Measurements from ENCODE around the gene TNFRSF14. TPM values are rescaled to one million over a fixed set of nuclear protein-coding genes. Genes with fewer than 3 reads are reported as not detected.

TNFRSF14 gene
- total RNA-seq, 1 donor from 2014 or later, result 11.1 TPM

DNA sequence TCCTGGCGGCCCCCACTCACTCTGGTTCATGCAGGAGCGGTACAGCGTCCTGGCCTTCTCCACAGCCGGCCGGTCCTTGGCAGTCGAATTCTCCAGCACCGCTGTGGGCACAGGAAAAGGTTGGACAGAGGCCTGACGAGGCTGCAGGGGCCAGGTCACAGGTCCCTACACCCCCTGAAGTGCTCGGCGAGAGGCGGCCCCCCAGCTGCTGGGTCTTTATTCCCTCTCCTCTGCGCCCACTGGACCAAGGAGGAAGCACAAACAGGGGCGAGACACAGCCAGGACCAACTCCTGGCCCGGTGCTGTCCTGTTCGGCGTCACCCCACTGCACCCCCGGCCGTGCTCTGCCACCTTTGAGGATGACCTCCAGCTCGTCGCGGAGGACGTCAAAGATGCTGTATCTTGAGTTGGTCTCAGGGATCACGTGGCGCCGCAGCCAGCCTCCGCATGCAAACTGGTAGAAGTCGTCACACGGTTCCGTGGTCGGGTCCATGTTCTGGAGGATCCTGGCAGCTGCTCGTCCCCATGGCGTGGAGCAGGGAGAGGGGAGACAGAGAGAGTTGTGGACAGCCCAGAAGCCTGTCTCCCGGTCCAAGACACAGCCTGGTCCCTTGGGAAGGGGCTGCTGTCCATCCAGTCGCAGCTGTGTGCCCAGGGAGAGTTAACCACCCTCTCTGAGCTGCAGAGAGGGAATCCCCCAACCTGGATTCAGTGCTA lies 53.3 kb downstream of the TNFRSF14 start:
- no peaks in the 10 kb centered on the region for H3K27me3 ChIP-seq (ENCODE audit: control insufficient read depth, insufficient read depth, low read length)
- no peak for FAIRE-seq
- TF ChIP-seq, protein P1, sequence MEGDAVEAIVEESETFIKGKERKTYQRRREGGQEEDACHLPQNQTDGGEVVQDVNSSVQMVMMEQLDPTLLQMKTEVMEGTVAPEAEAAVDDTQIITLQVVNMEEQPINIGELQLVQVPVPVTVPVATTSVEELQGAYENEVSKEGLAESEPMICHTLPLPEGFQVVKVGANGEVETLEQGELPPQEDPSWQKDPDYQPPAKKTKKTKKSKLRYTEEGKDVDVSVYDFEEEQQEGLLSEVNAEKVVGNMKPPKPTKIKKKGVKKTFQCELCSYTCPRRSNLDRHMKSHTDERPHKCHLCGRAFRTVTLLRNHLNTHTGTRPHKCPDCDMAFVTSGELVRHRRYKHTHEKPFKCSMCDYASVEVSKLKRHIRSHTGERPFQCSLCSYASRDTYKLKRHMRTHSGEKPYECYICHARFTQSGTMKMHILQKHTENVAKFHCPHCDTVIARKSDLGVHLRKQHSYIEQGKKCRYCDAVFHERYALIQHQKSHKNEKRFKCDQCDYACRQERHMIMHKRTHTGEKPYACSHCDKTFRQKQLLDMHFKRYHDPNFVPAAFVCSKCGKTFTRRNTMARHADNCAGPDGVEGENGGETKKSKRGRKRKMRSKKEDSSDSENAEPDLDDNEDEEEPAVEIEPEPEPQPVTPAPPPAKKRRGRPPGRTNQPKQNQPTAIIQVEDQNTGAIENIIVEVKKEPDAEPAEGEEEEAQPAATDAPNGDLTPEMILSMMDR (IDR thresholded peaks at IDR 0.05; ENCODE audit: insufficient read depth, low read length, severe bottlenecking), result no peak
- no peak for DNase-seq (ENCODE audit: low read depth)
- H3K4me3 ChIP-seq (ENCODE audit: low read depth, low read length), result no peak overlapping the region
- no peaks in the 10 kb centered on the region for H3K36me3 ChIP-seq (ENCODE audit: control insufficient read depth, insufficient read depth, low read length)

DNA sequence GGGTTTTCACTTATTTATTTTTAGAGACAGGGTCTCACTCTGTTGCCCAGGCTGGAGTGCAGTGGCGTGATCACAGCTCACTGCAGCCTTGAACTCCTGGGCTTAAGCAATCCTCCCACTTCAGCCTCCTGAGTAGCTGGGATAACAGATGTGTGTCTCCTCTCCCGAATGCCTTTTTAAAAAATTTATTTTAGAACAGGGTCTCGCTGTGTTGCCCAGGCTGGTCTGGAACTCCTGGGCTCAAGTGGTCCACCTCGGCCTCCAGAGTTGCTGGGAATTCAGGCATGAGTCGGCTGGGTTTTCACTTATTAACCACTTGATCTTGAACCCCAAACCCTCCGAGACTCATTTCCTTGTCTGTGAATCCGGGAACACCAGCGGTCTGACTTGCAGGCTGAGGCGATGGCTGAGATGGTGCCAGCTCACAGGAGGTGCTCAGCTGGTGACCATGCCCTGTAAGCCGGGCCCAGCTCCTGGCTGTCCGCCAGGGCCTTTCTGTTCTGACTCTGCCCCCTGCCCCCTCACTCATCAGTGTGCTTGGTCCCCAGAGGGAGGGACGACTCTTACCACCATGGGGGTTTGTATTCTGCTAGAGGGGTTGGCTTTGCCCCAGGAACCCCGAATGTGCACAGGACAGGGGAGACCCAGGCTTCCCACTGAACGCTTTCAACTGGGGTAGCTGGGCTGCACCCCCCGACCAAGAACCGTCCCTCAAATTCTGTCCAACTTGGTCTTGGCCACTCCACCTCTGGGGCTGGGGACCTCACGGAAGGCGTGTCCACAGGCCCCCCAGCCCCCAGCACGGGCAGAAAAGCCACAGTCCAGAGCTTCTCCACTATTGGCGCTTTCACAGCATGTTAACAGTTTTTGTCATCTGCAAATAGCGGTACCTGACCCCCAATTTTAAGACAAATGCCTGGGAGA lies 54.1 kb downstream of the TNFRSF14 start:
- DNase-seq (ENCODE audit: low read depth), result no peak
- Histone ChIP-seq H3K4me3 (ENCODE audit: low read depth, low read length) (no peak overlapping the region), H3K36me3 (ENCODE audit: control insufficient read depth, insufficient read depth, low read length) (no peaks in the 10 kb centered on the region), H3K27me3 (ENCODE audit: control insufficient read depth, insufficient read depth, low read length) (no peaks in the 10 kb centered on the region)
- TF ChIP-seq, protein P1 (IDR thresholded peaks at IDR 0.05; ENCODE audit: insufficient read depth, low read length, severe bottlenecking), result no peak
- no peak for FAIRE-seq

DNA sequence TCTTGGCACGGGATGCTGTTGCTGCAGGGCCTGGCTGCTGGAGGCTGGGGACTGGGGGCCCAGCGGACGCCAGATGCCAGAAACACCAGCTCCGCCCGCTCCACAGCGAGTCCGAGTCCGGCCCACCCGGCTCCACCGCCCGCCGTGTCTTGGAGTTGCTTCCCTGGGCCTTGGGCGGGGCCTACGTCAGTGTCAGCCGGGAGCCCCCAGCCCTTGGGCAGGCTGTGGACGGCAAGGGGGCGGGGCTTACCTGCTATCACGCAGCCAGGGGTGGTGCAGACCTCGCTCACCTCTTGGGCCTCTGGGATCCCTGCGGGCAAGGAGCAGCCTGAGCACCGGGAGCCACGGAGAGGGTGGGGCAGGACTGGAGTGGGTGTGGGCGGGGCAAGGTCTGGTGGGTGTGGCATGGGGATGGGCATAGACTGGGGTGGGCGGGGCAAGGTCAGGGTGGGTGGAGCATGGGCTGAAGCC lies 54.9 kb downstream of the TNFRSF14 start:
- Histone ChIP-seq H3K27me3 (ENCODE audit: control insufficient read depth, insufficient read depth, low read length) (no peaks in the 10 kb centered on the region), H3K36me3 (ENCODE audit: control insufficient read depth, insufficient read depth, low read length) (no peaks in the 10 kb centered on the region), H3K4me3 (ENCODE audit: low read depth, low read length) (no peak overlapping the region)
- no peak for DNase-seq (ENCODE audit: low read depth)
- TF ChIP-seq, protein P1 (IDR thresholded peaks at IDR 0.05; ENCODE audit: insufficient read depth, low read length, severe bottlenecking), result no peak
- FAIRE-seq, result no peak

DNA sequence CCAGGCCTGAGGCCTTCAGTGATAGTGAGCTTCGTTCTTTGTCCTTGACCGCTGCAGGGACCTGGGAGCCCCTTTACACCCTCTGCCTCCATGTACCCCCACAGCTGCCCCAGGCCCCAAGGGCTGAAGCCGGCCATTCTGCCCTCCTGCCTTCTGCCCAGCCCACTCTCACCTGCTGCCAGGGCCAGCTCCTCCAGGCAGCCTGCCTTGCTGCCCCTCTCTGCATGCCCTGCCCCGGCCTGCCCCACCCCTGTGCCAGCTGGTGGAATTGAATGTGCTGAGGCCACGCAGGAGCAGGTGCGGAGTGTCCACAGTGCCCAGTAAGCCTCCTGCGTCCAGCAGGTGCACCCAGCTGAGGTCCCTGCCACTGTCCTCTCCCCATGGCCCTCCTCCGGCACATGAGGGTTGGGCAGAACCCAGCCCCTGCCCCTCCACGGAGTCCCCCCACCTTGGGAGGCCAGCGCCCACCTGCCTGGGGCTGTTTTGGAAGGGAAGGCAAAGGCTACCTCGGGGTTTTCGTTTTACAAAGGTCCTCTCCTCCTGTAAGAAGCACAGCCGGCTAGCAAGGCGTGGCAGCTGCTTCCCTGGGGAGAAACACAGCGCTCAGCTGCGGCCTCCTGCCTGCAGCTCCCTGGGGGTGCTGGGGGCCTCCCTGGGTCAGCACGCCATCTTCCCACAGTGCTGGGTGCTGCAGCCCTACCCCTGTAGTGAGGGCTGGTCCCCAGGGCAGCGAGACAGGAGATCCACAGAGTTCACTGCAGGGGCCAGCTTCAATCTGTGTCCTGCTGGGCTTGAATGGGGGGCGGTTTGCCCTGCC lies 55.7 kb downstream of the TNFRSF14 start:
- Histone ChIP-seq H3K27me3 (ENCODE audit: control insufficient read depth, insufficient read depth, low read length) (no peaks in the 10 kb centered on the region), H3K4me3 (ENCODE audit: low read depth, low read length) (no peak overlapping the region), H3K36me3 (ENCODE audit: control insufficient read depth, insufficient read depth, low read length) (no peaks in the 10 kb centered on the region)
- DNase-seq (ENCODE audit: low read depth), result no peak
- FAIRE-seq, result no peak
- TF ChIP-seq, protein P1 (IDR thresholded peaks at IDR 0.05; ENCODE audit: insufficient read depth, low read length, severe bottlenecking), result no peak

DNA sequence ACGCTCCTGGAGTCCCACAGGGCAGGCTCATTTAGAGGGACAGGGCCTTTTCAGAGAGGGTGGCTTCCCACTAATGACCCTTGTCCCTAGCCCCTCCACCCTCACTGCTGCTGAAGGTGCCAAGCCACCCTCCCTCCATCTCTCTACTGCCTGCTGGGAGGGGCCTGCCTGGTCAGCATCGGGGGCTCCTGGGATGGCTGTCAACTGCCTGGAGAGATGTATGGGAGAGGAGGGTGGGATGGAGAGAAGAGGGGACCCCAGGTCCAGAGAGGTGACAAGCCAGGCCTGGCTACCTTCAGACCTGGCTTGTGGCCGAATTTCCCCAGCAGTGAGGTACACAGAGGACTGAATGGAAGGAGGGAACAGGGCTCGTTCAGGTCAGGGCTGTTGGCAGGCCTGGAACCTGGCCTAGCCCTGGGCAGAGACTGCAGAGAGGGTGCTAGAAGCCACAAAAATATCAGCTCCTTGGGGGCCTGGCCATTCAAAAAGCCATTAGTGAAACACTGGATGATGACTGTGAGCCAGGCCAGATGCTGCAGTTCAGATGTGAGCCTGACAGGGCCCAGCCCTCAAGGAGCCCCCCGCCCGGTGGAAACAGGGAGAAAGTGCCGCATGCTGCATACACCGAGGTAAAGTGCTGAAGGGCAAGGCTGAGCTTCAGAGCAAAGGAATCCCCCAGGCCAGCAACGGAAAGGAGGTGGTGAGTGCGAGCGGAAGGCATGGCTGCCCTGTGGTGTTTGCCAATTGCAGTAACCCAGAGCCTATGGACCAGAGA lies 56.6 kb downstream of the TNFRSF14 start:
- TF ChIP-seq, protein P1 (IDR thresholded peaks at IDR 0.05; ENCODE audit: insufficient read depth, low read length, severe bottlenecking), result no peak
- H3K27me3 ChIP-seq (ENCODE audit: control insufficient read depth, insufficient read depth, low read length), result no peaks in the 10 kb centered on the region
- no peak for DNase-seq (ENCODE audit: low read depth)
- no peak for FAIRE-seq
- H3K4me3 ChIP-seq (ENCODE audit: low read depth, low read length), result no peak overlapping the region
- no peaks in the 10 kb centered on the region for H3K36me3 ChIP-seq (ENCODE audit: control insufficient read depth, insufficient read depth, low read length)

All from bronchial epithelial cell (primary cell).